CD4-positive, alpha-beta T cell treated with Interleukin-6 at 100 ng/mL for 8 hours (primary cell): ENCODE results near the gene MTHFD1.

ENCODE experiments used
- DNase-seq: peaks from one replicate; pipeline ENCODE4 v3.0.0-alpha.2; 2020; ENCODE audit warnings: mixed read lengths, low spot score

The MTHFD1 gene

GRCh38 chr14:64495252-64495651, 107.1 kb downstream of the MTHFD1 start:
- no peak for DNase-seq

GRCh38 chr14:64496764-64497163, 108.6 kb downstream of the MTHFD1 start:
- DNase-seq, result no peak

GRCh38 chr14:64500088-64500487, 111.9 kb downstream of the MTHFD1 start:
- no peak for DNase-seq

GRCh38 chr14:64501411-64502171, 113.4 kb downstream of the MTHFD1 start:
- peak; percentile 42 for DNase-seq

GRCh38 chr14:64502456-64502855, 114.3 kb downstream of the MTHFD1 start:
- no peak for DNase-seq

- no peak for DNase-seq
Observed at GRCh38 chr14:64502887-64503433, 114.8 kb downstream of the MTHFD1 start.

- peak; percentile 97 for DNase-seq
Observed at GRCh38 chr14:64503434-64504309, 115.5 kb downstream of the MTHFD1 start, which contains the start of gene ZBTB25. TSS of gene ZBTB25 (minus strand) at chr14:64503838. CDS start at chr14:64490533, 13,305 bp downstream.

- peak; percentile 83 for DNase-seq
Observed at GRCh38 chr14:64504310-64504896, 116.2 kb downstream of the MTHFD1 start, which contains the start of gene ZBTB1. TSS of gene ZBTB1 (plus strand) at chr14:64504770. CDS start at chr14:64521505, 16,735 bp downstream.

- DNase-seq, result peak; percentile 85
Observed at GRCh38 chr14:64504897-64505794, 117.0 kb downstream of the MTHFD1 start.

- no peak for DNase-seq
Observed at GRCh38 chr14:64506721-64507120, 118.6 kb downstream of the MTHFD1 start.

- peak; percentile 17 for DNase-seq
Observed at GRCh38 chr14:64507376-64508156, 119.4 kb downstream of the MTHFD1 start.

GRCh38 chr14:64508215-64508776, 120.1 kb downstream of the MTHFD1 start:
- no peak for DNase-seq

GRCh38 chr14:64509036-64509435, 120.9 kb downstream of the MTHFD1 start:
- DNase-seq, result no peak
